ENCODE results near the gene MOB3A.
A peak's percentile ranks its signal among the peaks of the same experiment; 100 is the strongest.

MOB3A gene

GRCh38 chr19:2123682-2124387 lies 27.7 kb upstream of the MOB3A start:
- ATAC-seq = peak; percentile 34; the same call in 2 of the 3 replicates
- TF ChIP-seq ARNTL (CRISPR knock-in tag; IDR thresholded peaks at IDR 0.05; ENCODE audit: borderline replicate concordance, low read depth) = no peak
- no peak for TF ChIP-seq BACH2 (CRISPR knock-in tag; IDR thresholded peaks at IDR 0.05; ENCODE audit: borderline replicate concordance)
- no peak for TF ChIP-seq GLIS3 (CRISPR knock-in tag; IDR thresholded peaks at IDR 0.05)
- no peak for TF ChIP-seq ESRRG (CRISPR knock-in tag; IDR thresholded peaks at IDR 0.05)
- TF ChIP-seq TOX (CRISPR knock-in tag; IDR thresholded peaks at IDR 0.05; ENCODE audit: borderline replicate concordance) = no peak
- no peak for TF ChIP-seq CSRNP3 (CRISPR knock-in tag; IDR thresholded peaks at IDR 0.05)
- TF ChIP-seq POU6F1 (CRISPR knock-in tag; IDR thresholded peaks at IDR 0.05; ENCODE audit: borderline replicate concordance, low read depth) = no peak
- TF ChIP-seq ZFP3 (CRISPR knock-in tag; IDR thresholded peaks at IDR 0.05) = no peak
- TF ChIP-seq ZNF70 (CRISPR knock-in tag; IDR thresholded peaks at IDR 0.05) = no peak
- no peak for TF ChIP-seq PPARA (CRISPR knock-in tag; IDR thresholded peaks at IDR 0.05; ENCODE audit: borderline replicate concordance)
- no peak for TF ChIP-seq RARB (CRISPR knock-in tag; IDR thresholded peaks at IDR 0.05)
- no peak for TF ChIP-seq SNAI2 (CRISPR knock-in tag; IDR thresholded peaks at IDR 0.05)
- TF ChIP-seq ZNF565 (CRISPR knock-in tag; conservative IDR thresholded peaks at IDR 0.05; ENCODE audit: low read depth) = no peak
- TF ChIP-seq OSR1 (CRISPR knock-in tag; IDR thresholded peaks at IDR 0.05) = no peak
- no peak for TF ChIP-seq TSHZ2 (CRISPR knock-in tag; IDR thresholded peaks at IDR 0.05)
- no peak for TF ChIP-seq CSDC2 (CRISPR knock-in tag; IDR thresholded peaks at IDR 0.05)
- TF ChIP-seq ZC3H10 (CRISPR knock-in tag; IDR thresholded peaks at IDR 0.05) = no peak
- TF ChIP-seq TCF4 (CRISPR knock-in tag; IDR thresholded peaks at IDR 0.05; ENCODE audit: borderline replicate concordance) = no peak
- no peak for TF ChIP-seq PATZ1 (CRISPR knock-in tag; IDR thresholded peaks at IDR 0.05; ENCODE audit: borderline replicate concordance)

GRCh38 chr19:2122982-2123381 lies 26.9 kb upstream of the MOB3A start:
- ATAC-seq = no peak
- TF ChIP-seq SNAI2 (CRISPR knock-in tag; IDR thresholded peaks at IDR 0.05) = no peak
- TF ChIP-seq CSRNP3 (CRISPR knock-in tag; IDR thresholded peaks at IDR 0.05) = no peak
- TF ChIP-seq CSDC2 (CRISPR knock-in tag; IDR thresholded peaks at IDR 0.05) = no peak
- no peak for TF ChIP-seq ESRRG (CRISPR knock-in tag; IDR thresholded peaks at IDR 0.05)
- no peak for TF ChIP-seq POU6F1 (CRISPR knock-in tag; IDR thresholded peaks at IDR 0.05; ENCODE audit: borderline replicate concordance, low read depth)
- TF ChIP-seq OSR1 (CRISPR knock-in tag; IDR thresholded peaks at IDR 0.05) = no peak
- no peak for TF ChIP-seq ZNF565 (CRISPR knock-in tag; conservative IDR thresholded peaks at IDR 0.05; ENCODE audit: low read depth)

All from SK-N-SH treated with all-trans-retinoic acid at 6 μM for 48 hours (cell line).